ENCODE results near the gene DPM1. TPM values are rescaled to one million over a fixed set of nuclear protein-coding genes. Genes with fewer than 3 reads are reported as not detected.

Gene DPM1
- total RNA-seq (2014; rRNA removed; shearing (Covaris generic); ENCODE audit: low replicate concordance), result 133 and 147 TPM in 2 replicates

DNA sequence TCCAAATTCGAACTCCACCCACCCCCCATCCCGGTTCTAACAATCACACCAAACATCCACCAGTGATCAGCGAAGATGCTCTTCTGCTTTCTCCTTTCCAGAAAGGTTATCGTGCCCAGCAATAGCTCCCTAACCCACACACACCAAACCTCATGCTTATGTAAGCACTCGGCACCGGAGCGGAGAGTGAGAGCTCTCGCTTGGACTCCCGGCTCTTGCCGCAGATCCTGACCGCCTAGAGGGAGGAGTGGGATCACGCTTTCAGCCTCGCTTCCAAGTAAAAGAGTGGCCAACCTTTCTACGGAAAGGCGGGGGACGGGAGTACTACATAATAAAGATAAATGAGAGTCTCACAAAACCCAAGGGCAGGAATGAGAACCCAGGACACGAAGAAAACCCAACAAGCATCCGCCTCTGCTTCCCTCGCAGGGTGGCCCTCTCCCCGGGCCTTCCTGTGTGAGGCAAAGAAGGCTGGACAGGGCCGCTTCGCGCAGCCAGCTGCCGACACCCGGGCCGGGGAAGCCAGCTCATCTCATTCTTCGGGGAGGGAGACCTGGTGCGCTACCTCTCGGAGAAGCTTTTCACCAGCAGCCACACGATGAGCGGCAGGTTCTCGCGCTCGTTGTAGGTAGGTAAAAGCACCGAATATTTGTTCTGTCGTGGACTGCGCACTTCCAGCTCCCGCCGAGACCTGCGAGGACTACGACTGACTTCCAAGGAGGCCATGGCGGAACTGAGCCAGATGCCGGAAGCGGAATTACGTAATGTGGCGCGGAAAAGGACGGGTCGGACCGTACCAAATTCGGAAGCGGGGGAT, at the start of gene DPM1:
Gene DPM1, minus strand, starts transcription at position 735 of the 817 bp plus-strand sequence. Its CDS starts 9 bp downstream, at position 726.
- in situ Hi-C loops (cut with HindIII; ENCODE audit: low pct_unique_long_range_greater_than_20kb, low sequenced_read_pairs), result no loop called here
- DNase-seq (ENCODE audit: low read depth), result peak; percentile 93

DNA sequence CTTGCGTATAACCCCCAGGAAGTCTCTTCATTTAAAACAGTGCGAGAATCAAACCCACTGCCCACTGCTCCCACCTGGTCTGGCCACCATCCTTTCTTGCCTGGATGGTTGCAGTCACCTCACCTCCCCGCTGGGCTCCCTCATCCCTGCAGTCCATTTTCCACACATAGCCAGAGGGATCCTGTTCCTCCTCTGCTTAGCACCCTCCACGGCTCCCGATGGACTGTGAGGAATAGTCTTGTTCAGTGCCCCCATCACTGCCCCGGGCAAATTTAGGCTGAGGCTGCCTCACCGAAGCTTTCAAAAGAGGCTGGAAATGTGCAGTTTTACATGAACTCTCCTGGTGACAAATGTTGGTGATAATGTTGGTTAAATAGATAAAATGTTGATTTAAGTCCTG, 46.9 kb upstream of the DPM1 start:
- in situ Hi-C loops (cut with HindIII; ENCODE audit: low pct_unique_long_range_greater_than_20kb, low sequenced_read_pairs), result no loop called here
- DNase-seq (ENCODE audit: low read depth), result no peak

DNA sequence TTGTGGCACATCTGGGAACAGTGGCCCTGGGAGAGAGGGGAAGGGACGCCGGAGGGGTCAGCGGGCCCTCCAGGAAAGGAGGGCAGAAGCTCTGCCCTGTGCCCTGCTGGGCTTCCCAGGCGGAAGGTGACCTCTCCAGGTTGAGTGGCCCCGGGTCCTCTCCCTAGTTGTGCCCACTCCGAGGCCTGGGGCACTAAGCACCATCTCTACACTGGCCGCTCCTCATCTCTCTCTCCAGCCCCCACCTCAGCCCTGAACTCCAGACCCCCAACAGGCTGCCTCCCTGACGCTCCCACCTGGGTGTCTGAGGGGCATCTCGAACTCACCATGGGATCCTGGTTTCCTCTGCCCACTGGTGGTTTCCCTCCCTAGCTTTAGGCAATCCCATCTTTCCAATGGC, 46.4 kb upstream of the DPM1 start:
- no peak for DNase-seq (ENCODE audit: low read depth)
- in situ Hi-C loops (cut with HindIII; ENCODE audit: low pct_unique_long_range_greater_than_20kb, low sequenced_read_pairs), result no loop called here

DNA sequence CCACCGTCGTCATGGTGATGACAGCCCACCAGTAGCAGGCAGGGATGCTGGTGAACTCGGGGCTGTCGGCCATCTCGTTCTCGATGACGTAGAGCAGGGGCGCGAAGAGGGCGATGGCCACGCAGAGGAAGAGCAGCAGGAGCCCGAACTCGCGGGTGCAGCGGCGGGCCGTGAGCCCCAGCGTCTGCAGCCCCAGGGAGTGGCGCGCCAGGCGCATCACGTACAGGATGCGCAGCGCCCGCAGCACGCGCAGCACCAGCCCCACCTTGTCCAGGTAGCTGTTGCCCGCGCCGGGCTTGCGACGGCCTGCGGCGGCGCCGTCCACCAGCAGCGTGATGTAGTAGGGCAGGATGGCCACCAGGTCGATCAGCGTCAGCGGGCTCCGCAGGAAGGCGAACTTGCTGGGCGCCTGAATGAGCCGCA, 46.0 kb upstream of the DPM1 start:
- DNase-seq (ENCODE audit: low read depth), result no peak
- in situ Hi-C loops (cut with HindIII; ENCODE audit: low pct_unique_long_range_greater_than_20kb, low sequenced_read_pairs), result no loop called here

DNA sequence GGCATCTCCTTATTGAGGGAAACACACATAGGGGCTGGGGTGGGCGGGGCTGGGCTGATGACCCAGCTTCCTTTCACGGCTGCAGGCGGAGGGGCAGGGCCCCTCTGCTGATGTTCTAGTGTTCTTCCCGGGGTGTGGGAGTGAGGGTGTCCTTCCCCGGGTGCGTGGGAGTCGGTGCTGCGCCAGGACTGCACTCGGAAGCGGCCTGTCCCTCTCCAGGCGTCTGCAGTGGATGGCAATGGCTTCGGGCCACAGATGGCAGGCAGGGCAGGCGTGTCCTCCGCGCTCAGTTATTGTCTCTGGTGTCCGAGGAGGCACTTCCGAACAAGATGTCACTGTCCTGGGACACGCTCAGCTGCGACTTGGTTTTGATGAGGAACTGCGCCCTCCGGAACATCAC, 45.4 kb upstream of the DPM1 start:
- DNase-seq (ENCODE audit: low read depth), result no peak
- in situ Hi-C loops (cut with HindIII; ENCODE audit: low pct_unique_long_range_greater_than_20kb, low sequenced_read_pairs), result no loop called here

DNA sequence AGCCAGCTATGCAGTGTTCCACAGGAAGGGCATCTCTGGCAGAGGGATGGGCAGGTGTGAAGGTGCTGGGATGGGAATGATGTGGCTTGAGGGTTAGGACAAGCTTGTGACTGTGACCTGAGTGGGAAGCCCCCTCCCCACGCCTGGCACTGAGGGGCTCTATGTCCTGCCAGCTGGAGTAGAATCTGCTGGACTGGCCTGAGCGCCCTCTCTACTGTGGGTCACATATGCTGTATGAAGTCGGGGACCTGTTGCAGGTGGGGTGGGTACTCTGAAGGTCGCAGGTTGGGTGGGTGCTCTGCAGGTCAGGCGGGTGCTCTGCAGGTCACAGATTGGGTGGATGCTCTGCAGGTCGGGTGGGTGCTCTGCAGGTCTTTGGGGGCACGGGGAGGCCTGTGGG, 44.3 kb upstream of the DPM1 start:
- DNase-seq (ENCODE audit: low read depth), result no peak

DNA sequence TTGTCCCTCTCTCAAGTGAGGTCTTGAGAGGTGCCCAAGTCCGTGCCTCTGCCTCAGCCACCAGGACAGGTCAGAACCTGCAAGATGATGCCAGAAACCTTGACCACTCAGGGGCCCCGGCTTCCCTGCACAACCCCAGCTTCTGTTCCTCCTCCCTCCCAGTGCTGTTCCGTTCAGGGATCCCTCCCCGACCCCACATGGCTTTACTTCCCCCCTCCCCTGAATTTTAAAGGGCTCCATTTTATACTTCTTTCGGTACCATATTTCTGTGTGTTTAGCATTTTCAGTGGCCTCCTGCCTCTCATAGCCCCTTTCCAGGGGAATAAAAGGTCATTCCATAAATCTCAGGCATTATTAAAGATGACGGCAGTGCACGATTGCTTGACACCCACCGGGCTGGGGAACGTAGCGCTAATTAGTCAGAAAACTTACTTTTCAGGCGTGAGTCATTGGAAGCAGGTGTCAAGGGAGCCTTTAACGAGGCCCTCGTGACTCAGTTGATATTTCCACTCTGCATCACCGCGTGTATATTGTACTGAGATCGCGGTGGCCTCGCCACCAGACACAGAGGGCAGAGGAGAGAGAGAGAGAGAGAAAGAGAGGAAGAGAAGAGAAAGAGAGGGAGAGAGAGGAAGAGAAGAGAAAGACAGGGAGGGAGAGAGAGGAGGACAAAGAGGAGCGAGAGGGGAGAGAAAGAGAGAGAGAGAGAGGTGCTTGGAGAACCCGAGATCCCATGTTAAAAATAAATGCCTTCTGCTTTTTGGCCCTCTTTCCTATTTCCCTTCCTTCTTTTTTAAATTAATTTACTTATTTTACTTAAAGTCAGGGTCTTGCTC, 43.3 kb upstream of the DPM1 start:
- no peak for DNase-seq (ENCODE audit: low read depth)
- in situ Hi-C loops (cut with HindIII; ENCODE audit: low pct_unique_long_range_greater_than_20kb, low sequenced_read_pairs), result no loop called here

More for the DNA sequence above, 44.3 kb upstream of the DPM1 start:
- in situ Hi-C loops (cut with HindIII; ENCODE audit: low pct_unique_long_range_greater_than_20kb, low sequenced_read_pairs), result no loop called here

DNA sequence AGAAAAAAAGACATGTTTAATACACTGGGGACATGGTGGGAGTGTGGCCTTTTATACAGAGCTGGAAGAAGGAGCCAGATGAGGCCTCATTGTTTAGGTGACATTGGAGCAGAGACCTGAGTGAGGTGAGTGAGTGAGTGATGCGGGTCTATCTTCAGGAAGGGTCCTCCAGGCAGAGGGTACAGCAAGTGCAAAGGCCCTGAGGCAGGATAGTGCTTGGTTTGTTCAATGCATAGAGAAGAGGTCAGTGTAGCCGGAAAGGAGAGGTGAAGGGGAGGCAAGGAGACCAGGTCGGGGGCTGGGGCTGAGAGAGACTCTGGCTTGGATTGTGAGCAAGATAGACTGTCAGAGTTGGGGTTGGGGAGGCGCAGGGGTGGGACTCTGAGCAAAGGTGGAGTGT, 41.0 kb upstream of the DPM1 start:
- DNase-seq (ENCODE audit: low read depth), result no peak
- in situ Hi-C loops (cut with HindIII; ENCODE audit: low pct_unique_long_range_greater_than_20kb, low sequenced_read_pairs), result no loop called here

DNA sequence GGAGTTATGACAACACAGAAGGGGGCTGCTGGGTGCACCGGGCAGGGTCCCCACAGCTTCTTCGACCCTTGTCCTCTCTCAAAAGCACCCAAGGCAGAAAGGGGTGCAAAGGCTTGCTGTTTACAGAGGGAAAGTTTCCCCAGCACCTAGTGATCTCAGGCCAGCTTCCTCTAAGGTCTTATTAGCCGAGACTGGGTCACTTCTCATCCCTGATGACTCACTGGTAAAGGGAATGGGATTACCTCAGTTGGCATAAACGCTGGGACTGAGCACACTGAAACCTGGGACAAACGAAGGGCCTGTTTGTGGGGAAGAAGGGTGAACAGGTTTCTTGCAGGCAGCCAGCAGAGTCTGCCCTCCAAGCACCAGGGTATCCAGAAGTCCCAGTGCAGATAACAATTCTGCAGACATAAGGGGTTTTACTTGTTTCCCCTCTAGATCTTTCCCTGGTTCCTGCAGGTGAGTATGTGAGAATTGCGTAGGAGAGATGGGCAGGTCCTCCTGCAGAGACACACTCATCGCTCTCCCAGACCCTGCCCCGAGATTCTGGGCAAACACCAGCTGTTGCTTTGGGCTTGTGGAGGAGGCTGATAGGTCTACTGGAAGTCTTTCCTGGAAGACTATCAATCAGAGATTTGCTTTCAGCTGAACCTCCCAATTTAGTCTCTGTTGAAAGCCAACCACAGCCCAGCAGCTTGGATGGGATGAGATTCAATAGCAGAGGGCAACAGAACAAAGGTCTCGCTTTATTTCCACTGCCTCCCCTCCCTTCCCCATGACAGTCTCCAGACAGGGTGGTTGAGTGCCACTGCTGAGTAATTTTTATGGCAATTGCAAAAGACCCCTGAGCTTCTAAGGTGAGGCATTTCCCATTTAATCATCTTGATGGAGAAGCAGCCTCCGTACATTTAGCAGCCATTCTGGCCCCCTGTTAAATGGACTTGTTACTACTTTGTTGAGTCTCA, 38.9 kb upstream of the DPM1 start:
- in situ Hi-C loops (cut with HindIII; ENCODE audit: low pct_unique_long_range_greater_than_20kb, low sequenced_read_pairs), result no loop called here

DNA sequence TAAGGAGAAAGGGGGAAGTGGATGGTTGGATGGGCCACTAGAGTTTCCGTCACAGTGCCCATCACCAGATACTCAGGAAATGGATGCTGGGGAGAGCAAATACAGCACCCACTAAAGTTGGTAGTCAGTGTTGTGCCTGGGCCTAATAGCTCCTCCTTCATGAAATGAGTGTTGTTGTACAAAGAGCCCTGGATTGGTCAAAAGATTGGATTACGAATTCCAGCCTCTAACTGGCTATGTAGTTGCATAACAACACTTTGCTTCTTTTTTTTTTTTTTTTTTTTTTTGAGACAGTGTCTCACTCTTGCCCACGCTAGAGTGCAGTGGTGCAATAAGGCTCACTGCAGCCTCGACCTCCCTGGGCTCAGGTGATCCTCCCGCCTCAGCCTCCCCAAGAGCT, 37.2 kb upstream of the DPM1 start:
- DNase-seq (ENCODE audit: low read depth), result no peak
- in situ Hi-C loops (cut with HindIII; ENCODE audit: low pct_unique_long_range_greater_than_20kb, low sequenced_read_pairs), result no loop called here

More for the DNA sequence above, 38.9 kb upstream of the DPM1 start:
- no peak for DNase-seq (ENCODE audit: low read depth)

DNA sequence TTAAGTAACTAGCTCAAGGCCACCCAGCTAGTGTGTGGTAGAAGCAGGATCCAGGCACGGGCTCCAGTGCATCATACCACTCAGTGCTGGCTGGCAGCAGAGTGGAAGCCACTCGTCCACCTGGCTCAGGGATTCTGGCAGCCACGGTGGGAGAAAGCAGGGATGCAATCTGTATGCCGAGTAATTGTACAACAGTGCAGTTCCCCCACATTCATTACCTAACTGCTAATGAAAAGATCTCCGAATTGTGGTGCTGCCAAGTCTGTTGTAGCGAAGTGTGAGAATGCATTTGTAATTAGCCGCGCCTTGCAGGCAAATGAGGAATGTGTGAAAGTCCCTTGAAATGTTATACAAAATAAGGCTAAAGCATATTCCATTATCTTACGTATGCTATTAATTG, 35.5 kb upstream of the DPM1 start:
- DNase-seq (ENCODE audit: low read depth), result no peak
- in situ Hi-C loops (cut with HindIII; ENCODE audit: low pct_unique_long_range_greater_than_20kb, low sequenced_read_pairs), result no loop called here

DNA sequence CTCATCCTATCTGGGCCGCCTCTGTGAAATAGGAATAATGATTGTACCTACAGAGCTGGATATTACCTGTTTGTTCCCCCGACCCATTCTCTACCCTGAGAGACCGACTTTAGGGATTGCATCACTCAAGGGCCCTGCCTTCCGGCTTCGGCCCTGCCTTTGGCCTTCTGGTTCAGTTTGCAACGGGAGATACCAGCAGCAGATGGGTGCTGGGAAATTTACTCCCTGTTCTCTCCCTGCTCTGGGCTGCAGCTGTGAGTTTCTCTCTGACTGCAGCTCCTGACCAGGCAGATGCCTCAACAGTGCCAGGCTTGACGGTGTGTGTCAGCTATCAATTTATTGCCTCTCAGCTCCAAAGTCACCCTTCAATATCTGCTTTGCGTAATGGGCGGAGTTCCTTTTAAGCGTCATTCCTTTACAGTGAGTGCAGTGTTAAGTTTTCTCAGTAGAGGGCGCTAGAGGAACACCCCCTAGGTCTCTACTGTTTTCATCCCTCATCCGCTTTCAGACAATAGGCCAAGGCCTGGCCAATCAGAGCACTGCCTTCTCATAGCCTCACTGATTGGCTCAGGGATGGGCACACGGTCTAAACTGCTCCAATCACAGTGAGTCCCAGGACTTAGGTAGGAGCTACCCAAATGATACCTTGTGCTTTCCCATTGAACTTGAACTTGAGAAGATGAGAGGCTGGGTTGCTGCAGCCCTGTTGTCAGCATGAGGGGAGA, 34.6 kb upstream of the DPM1 start:
- in situ Hi-C loops (cut with HindIII; ENCODE audit: low pct_unique_long_range_greater_than_20kb, low sequenced_read_pairs), result no loop called here
- DNase-seq (ENCODE audit: low read depth), result peak; percentile 67

DNA sequence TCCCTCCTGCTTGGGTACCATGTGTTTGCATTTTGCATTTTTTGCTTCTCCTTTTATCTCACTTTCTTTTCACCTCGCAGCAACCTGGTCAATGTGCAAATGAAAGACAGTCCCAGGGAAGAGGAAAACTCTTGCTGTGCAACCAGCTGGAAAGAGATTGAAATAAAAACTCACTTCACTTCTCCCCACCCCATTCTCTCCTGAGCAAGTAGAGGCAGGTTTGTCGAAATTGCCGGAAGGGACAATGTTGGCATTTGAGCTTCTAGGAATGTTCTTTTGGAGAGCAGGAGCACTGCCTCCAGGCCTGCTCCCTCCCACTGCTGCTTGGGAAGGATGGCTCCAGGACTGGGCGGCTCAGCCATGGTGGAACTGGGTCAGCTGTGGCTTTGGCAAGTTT, 34.0 kb upstream of the DPM1 start:
- in situ Hi-C loops (cut with HindIII; ENCODE audit: low pct_unique_long_range_greater_than_20kb, low sequenced_read_pairs), result no loop called here
- no peak for DNase-seq (ENCODE audit: low read depth)

DNA sequence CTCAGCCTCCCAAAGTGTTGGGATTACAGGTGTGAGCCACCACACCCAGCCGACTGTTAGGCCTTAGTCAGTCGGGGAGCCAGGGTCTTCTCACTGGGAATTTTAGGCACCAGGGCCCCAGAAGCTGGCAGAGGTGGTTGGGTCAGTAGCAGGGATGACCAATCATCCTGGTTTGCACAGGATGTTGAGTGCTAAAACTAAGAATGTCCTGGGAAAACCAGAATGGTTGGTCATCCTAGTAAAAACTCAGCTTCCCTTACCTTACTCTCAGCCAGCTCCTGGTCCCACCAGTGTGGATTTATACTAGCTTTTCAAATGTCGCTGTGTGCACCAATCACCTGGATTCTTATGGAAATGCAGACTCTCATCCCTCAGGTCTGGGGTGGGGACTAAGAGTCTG, 32.7 kb upstream of the DPM1 start:
- DNase-seq (ENCODE audit: low read depth), result no peak
- in situ Hi-C loops (cut with HindIII; ENCODE audit: low pct_unique_long_range_greater_than_20kb, low sequenced_read_pairs), result no loop called here

DNA sequence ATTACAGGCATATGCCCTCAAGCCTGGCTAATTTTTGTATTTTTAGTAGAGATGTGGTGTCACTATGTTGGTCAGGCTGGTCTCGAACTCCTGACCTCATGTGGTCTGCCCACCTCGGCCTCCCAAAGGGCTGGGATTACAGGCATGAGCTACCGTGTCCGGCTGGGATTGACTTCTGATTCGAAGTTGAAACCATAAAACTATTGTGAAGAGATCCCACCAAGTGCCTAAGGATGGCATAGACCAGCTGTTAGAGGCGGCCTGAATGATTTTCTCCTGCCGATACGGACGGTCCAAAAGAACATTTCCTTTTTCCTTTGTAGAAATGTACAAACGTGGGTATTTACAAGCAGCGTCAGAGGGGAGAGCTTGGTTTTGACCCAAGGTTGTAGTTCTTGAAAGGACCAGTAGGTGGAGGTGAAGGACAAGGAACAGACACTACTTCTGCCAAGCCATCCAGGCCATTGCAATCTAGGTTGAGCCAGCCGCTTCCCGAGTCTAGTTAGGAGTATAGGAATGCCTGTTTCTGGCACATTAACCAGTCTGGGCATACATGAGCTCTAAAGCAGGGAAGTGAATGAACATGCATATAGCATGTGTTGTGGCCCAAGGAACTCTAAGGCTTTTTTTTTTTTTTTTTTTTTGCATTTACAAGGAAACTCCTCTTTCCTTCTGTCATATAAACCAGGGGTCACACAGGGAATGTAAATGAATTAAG, 29.3 kb upstream of the DPM1 start:
- in situ Hi-C loops (cut with HindIII; ENCODE audit: low pct_unique_long_range_greater_than_20kb, low sequenced_read_pairs), result no loop called here
- peak; percentile 71 for DNase-seq (ENCODE audit: low read depth)

DNA sequence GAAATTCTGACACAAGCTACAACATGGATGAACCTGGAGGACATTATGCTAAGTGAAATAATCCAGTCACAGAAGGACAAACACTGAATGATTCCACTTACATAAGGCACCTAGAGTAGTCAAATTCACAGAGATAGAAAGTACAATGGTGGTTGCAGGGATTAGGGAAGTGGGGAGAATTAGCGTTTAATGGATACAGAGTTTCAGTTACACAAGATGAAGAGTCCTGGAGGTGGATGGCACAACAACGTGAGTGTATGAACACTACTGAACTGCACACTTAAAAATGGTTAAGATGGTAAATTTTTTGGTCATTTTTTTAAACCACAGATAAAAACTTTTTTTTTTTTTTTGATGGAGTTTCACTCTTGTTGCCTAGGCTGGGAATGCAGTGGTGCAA, 25.0 kb upstream of the DPM1 start:
- in situ Hi-C loops (cut with HindIII; ENCODE audit: low pct_unique_long_range_greater_than_20kb, low sequenced_read_pairs), result no loop called here

DNA sequence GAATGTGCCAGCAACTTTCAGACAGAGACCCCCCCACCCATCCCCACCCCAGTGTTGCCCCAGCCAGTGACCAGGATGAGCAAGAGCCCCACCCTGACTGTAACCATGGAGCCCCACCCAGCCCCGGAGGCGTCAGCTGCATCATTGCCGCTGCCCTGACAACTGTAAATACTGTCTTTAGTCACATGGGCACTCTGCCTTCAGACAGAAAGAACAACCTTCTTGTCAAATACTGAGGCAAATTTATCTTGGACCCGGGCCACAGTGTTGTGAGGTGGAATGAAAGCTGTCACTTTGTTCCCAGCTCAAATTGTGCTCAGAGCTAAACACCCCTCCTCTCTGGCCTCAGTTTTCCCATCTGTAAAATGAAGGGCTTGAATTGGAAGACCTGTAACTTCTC, 24.0 kb upstream of the DPM1 start:
- in situ Hi-C loops (cut with HindIII; ENCODE audit: low pct_unique_long_range_greater_than_20kb, low sequenced_read_pairs), result no loop called here

More for the DNA sequence above, 25.0 kb upstream of the DPM1 start:
- DNase-seq (ENCODE audit: low read depth), result no peak

More for the DNA sequence above, 24.0 kb upstream of the DPM1 start:
- DNase-seq (ENCODE audit: low read depth), result peak; percentile 64

Data from Caki2 (cell line).